ENCODE results near the gene SPNS1.
"Not testable (repeated sequence)": the region's sequence is repeated elsewhere in the genome, so short reads cannot be mapped to it uniquely, and the experiment has no call there.

Gene SPNS1

GRCh38 chr16:28958216-28958615, 16.4 kb upstream of the SPNS1 start:
- DNase-seq (ENCODE audit: low spot score) = no peak

GRCh38 chr16:28958836-28959235, 15.7 kb upstream of the SPNS1 start:
- DNase-seq (ENCODE audit: low spot score) = no peak

- DNase-seq (ENCODE audit: low spot score) = no peak
Measured at GRCh38 chr16:28964072-28964471, 10.5 kb upstream of the SPNS1 start.

- DNase-seq (ENCODE audit: low spot score) = no peak
Measured at GRCh38 chr16:28964496-28964895, 10.1 kb upstream of the SPNS1 start.

GRCh38 chr16:28967156-28967555, 7.4 kb upstream of the SPNS1 start:
- no peak for DNase-seq (ENCODE audit: low spot score)

- DNase-seq (ENCODE audit: low spot score) = not testable (repeated sequence)
Measured at GRCh38 chr16:28969696-28970095, 4.9 kb upstream of the SPNS1 start.

- DNase-seq (ENCODE audit: low spot score) = peak; percentile 78
Measured at GRCh38 chr16:28974007-28974436, 556 bp upstream of the SPNS1 start.

GRCh38 chr16:28975158-28975599, 601 bp downstream of the SPNS1 start:
- no peak for DNase-seq (ENCODE audit: low spot score)

GRCh38 chr16:28977703-28978662, 3.4 kb downstream of the SPNS1 start:
- no peak for DNase-seq (ENCODE audit: low spot score)

GRCh38 chr16:28980330-28980729, 5.8 kb downstream of the SPNS1 start:
- not testable (repeated sequence) for DNase-seq (ENCODE audit: low spot score)

GRCh38 chr16:28980929-28981328, 6.4 kb downstream of the SPNS1 start:
- DNase-seq (ENCODE audit: low spot score) = no peak

- DNase-seq (ENCODE audit: low spot score) = peak; percentile 54
Measured at GRCh38 chr16:28981517-28981916, 6.9 kb downstream of the SPNS1 start.

- no peak for DNase-seq (ENCODE audit: low spot score)
Measured at GRCh38 chr16:28982418-28982817, 7.8 kb downstream of the SPNS1 start.

- no peak for DNase-seq (ENCODE audit: low spot score)
Measured at GRCh38 chr16:28982949-28983348, 8.4 kb downstream of the SPNS1 start.

GRCh38 chr16:28983644-28984043, 9.1 kb downstream of the SPNS1 start:
- no peak for DNase-seq (ENCODE audit: low spot score)

- no peak for DNase-seq (ENCODE audit: low spot score)
Measured at GRCh38 chr16:28984091-28984490, 9.5 kb downstream of the SPNS1 start.

- no peak for DNase-seq (ENCODE audit: low spot score)
Measured at GRCh38 chr16:28984619-28985135, 10.1 kb downstream of the SPNS1 start, which contains the start of gene LAT. LAT (plus strand) TSS chr16:28985052; CDS start chr16:28985418, 366 bp downstream.

GRCh38 chr16:28985211-28986041, 10.8 kb downstream of the SPNS1 start:
- no peak for DNase-seq (ENCODE audit: low spot score)

- DNase-seq (ENCODE audit: low spot score) = no peak
Measured at GRCh38 chr16:28986046-28986445, 11.5 kb downstream of the SPNS1 start.

- DNase-seq (ENCODE audit: low spot score) = no peak
Measured at GRCh38 chr16:28986492-28986891, 11.9 kb downstream of the SPNS1 start.

GRCh38 chr16:28987170-28987853, 12.7 kb downstream of the SPNS1 start:
- no peak for DNase-seq (ENCODE audit: low spot score)

- no peak for DNase-seq (ENCODE audit: low spot score)
Measured at GRCh38 chr16:28989363-28989762, 14.8 kb downstream of the SPNS1 start.
